Liver (tissue), 9 donors: ENCODE results near the gene LRRC61. TPM values are rescaled to one million over a fixed set of nuclear protein-coding genes. Genes with fewer than 3 reads are reported as not detected.

Experiments
- DNase-seq: peaks from one replicate; pipeline ENCODE4 v3.0.0-alpha.2; 2017; ENCODE audit warnings: low spot score
- H3K27ac ChIP-seq, 2 donors: one replicate each; pipeline ENCODE4 v1.7.0; 2013; ENCODE audit warnings: inconsistent platforms in 2 of 2, low read length in 2 of 2, control low read depth in 1 of 2, low read depth in 1 of 2, mild to moderate bottlenecking in 1 of 2
- H3K27me3 ChIP-seq, 4 donors: one replicate each; pipeline versions ENCODE4 v1.6.1 to v1.7.0; 2013; ENCODE audit warnings: low read length in 3 of 4, inconsistent platforms in 1 of 4, mild to moderate bottlenecking in 1 of 4, moderate library complexity in 1 of 4; ENCODE audit not compliant: control insufficient read depth in 4 of 4, insufficient read depth in 4 of 4
- H3K36me3 ChIP-seq, 4 donors: one replicate each; pipeline versions ENCODE4 v1.6.1 to v1.7.0; 2013; ENCODE audit warnings: low read length in 3 of 4, mild to moderate bottlenecking in 3 of 4, low read depth in 1 of 4, moderate library complexity in 1 of 4; ENCODE audit not compliant: control insufficient read depth in 4 of 4, insufficient read depth in 3 of 4
- H3K4me1 ChIP-seq, 4 donors: one replicate each; pipeline versions ENCODE4 v1.6.1 to v1.7.0; 2013; ENCODE audit warnings: low read length in 3 of 4, mild to moderate bottlenecking in 3 of 4, moderate library complexity in 1 of 4; ENCODE audit not compliant: control insufficient read depth in 4 of 4, insufficient read depth in 4 of 4
- H3K4me3 ChIP-seq, 3 donors: one replicate each; pipeline versions ENCODE4 v1.6.1 to v1.7.0; 2013; ENCODE audit warnings: low read length in 3 of 3, control low read depth in 1 of 3, low read depth in 1 of 3, mild to moderate bottlenecking in 1 of 3
- H3K9ac ChIP-seq, 2 donors: one replicate each; pipeline ENCODE4 v1.7.0; 2013; ENCODE audit warnings: low read length in 2 of 2, mild to moderate bottlenecking in 2 of 2, moderate library complexity in 2 of 2, control low read depth in 1 of 2, low read depth in 1 of 2
- H3K9me3 ChIP-seq, 4 donors: one replicate each; pipeline versions ENCODE4 v1.6.1 to v1.7.0; 2013; ENCODE audit warnings: low read length in 3 of 4; ENCODE audit not compliant: control insufficient read depth in 4 of 4
- ATF3 ChIP-seq: IDR thresholded peaks from 2 replicates; pipeline ENCODE4 v1.6.1; 2016; ENCODE audit warnings: antibody characterized with exemption
- EGR1 ChIP-seq, 2 donors: IDR thresholded peaks; 2 replicates each; pipeline ENCODE4 v1.6.1; 2016 to 2018; ENCODE audit warnings: antibody characterized with exemption in 2 of 2, low read depth in 2 of 2
- FOXA1 ChIP-seq: IDR thresholded peaks from 2 replicates; pipeline ENCODE4 v1.6.1; 2016; ENCODE audit warnings: antibody characterized with exemption
- FOXA2 ChIP-seq: IDR thresholded peaks from 2 replicates; pipeline ENCODE4 v1.6.1; 2016; ENCODE audit warnings: antibody characterized with exemption
- GABPA ChIP-seq, 2 donors: IDR thresholded peaks in 1 of 2; conservative IDR thresholded peaks in 1 of 2; 2 replicates each; pipeline ENCODE4 v1.6.1; 2016; ENCODE audit warnings: antibody characterized with exemption in 2 of 2, mild to moderate bottlenecking in 1 of 2, moderate library complexity in 1 of 2
- HNF4A ChIP-seq, 2 donors: conservative IDR thresholded peaks; 2 replicates each; pipeline ENCODE4 v1.6.1; 2016; ENCODE audit warnings: antibody characterized with exemption in 2 of 2, mild to moderate bottlenecking in 2 of 2
- HNF4G ChIP-seq: IDR thresholded peaks from 2 replicates; pipeline ENCODE4 v1.6.1; 2016; ENCODE audit warnings: antibody characterized with exemption
- JUND ChIP-seq, 2 donors: IDR thresholded peaks; 2 replicates each; pipeline ENCODE4 v1.6.1; 2016; ENCODE audit warnings: antibody characterized with exemption in 2 of 2
- RAD21 ChIP-seq, 2 donors: IDR thresholded peaks; 2 replicates each; pipeline ENCODE4 v1.6.1; 2016; ENCODE audit warnings: antibody characterized with exemption in 2 of 2, mild to moderate bottlenecking in 2 of 2
- REST ChIP-seq: IDR thresholded peaks from 2 replicates; pipeline ENCODE4 v1.6.1; 2016; ENCODE audit warnings: antibody characterized with exemption, mild to moderate bottlenecking
- RXRA ChIP-seq, 2 donors: IDR thresholded peaks; 2 replicates each; pipeline ENCODE4 v1.6.1; 2017 to 2018; ENCODE audit warnings: antibody characterized with exemption in 2 of 2, mild to moderate bottlenecking in 1 of 2
- SP1 ChIP-seq: IDR thresholded peaks from 2 replicates; pipeline ENCODE4 v1.6.1; 2018; ENCODE audit warnings: antibody characterized with exemption, mild to moderate bottlenecking
- TAF1 ChIP-seq: conservative IDR thresholded peaks from 2 replicates; pipeline ENCODE4 v1.6.1; 2016; ENCODE audit warnings: antibody characterized with exemption, mild to moderate bottlenecking
- YY1 ChIP-seq: IDR thresholded peaks from 2 replicates; pipeline ENCODE4 v1.6.1; 2016; ENCODE audit warnings: antibody characterized with exemption, mild to moderate bottlenecking
- WGBS: extraction: QIAGEN DNeasy Blood & Tissue Kit; methylation state at CpG from one replicate; pipeline ENCODE4 v1.1.7; 2013; 5-methylcytosine and 5-hydroxymethylcytosine counted together
- polyA plus RNA-seq, 2 donors: library from polyadenylated mRNA; stranded (reverse) in 1 of 2; unstranded in 1 of 2; fragments of 200-250 nt in 1 of 2; fragments of >200 nt in 1 of 2; fragmentation: Nextera tagmentation in 1 of 2; extraction: Ambion mirVana in 1 of 2; gene quantifications; one replicate each; pipeline versions ENCODE4 v1.2.1 to v1.2.3, GENCODE V29; 2013 to 2015
- total RNA-seq, 2 donors: library from RNA; depleted of rRNA; stranded (reverse); fragments of >200 nt; gene quantifications; one replicate each; pipeline ENCODE4 v1.2.3, GENCODE V29; 2014
- TF ChIP-seq, protein P1 (sequence below): IDR thresholded peaks from 2 replicates; pipeline ENCODE4 v1.6.1; 2016; ENCODE audit warnings: antibody characterized with exemption
- TF ChIP-seq, protein P2 (sequence below): IDR thresholded peaks from 2 replicates; pipeline ENCODE4 v1.6.1; 2016; ENCODE audit warnings: antibody characterized with exemption
- TF ChIP-seq, protein P3 (sequence below): fragments of 150-350 bp; IDR thresholded peaks from 2 replicates; pipeline ENCODE4 v1.5.1; 2017; ENCODE audit warnings: improper control_type of control experiment, low read depth, low read length; ENCODE audit not compliant: missing input control
- donor health status: healthy.
- donor health status: healthy.
- donor health status: healthy.
- donor health status: healthy.
- donor health status: healthy.

LRRC61 gene
- total and polyA plus RNA-seq, 4 donors: 12.0 to 21.0 (median 15.6) TPM

DNA sequence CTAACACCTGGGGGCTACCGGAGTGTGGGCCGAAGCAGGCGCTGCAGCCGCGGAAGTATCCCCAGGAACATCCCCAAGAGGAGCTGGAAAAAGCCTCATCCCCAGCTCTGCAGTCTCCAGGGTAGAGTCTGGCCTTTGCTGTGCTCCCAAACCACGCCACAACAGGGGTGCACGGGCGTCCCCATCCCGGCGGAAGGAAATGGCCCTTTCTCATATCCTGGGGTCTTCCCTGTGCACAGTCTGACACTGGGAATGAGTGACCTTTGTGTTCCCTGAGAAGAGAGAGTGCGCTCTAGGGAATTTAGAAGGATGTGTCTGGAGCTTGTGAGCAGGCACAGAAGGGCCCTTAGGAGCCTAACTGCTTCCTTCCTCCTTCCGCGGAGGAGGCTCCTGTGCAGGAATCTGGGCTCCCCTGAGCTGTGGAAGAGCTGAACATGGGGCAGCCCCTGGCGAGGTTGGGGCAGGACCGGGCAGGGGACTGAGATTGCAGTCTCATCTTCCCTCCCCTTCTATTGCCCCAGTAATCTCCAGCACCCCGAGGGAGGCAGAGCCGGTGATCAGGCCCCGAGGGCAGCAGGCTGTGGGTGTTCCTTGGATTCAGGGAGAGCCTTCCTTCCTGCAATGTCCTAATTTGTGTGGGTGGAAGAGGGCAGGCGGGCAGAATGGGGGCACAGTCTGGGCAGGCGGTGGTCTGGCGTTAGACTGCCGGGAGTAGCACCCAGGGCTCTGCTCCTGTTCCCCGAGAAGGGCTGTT, 46.8 kb downstream of the LRRC61 start:
- H3K36me3 ChIP-seq: peaks cover 6 to 21% (median 17%) of the 10 kb centered on the region in 4 donors

DNA sequence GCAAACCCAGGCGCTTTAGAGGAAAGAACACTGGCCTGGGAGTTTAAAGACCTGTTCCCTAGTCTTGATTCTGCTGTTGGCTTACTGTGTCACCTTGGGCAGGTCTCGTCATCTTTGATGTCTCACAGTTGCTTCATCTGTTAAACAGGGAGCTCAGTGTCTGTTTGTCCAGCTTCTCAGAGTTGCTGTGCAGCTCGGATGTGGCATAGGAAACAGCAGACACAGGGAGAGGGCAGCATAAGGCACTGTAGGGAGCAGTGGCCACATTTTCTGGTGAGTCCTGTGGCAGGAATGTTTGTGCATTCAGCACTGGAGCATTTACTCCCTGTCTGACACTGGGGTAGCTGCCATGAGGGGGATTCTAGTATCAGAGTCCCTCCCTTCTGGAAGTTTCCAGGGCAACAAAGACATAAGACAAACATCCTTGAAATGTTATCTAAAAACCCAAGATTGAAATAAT, 47.5 kb downstream of the LRRC61 start:
- 49% methylated on average over 3 of the region's 3 CpGs for WGBS
- Histone ChIP-seq H3K9ac (peak overlapping the region in 1 of 2 donors; percentile 74), H3K36me3 (peaks cover 6 to 21% (median 17%) of the 10 kb centered on the region in 4 donors), H3K27me3 (no peaks in the 10 kb centered on the region), H3K4me1 (peaks cover 6 to 52% (median 35%) of the 10 kb centered on the region in 4 donors), H3K4me3 (no peak overlapping the region), H3K27ac (peak overlapping the region; percentile 98 to 99), H3K9me3 (no peaks in the 10 kb centered on the region)
- DNase-seq: no peak
- no peak for TF ChIP-seq JUND (IDR thresholded peaks at IDR 0.05)
- no peak for TF ChIP-seq RXRA (IDR thresholded peaks at IDR 0.05)

More for the DNA sequence above, 46.8 kb downstream of the LRRC61 start:
- Histone ChIP-seq H3K9ac (peak overlapping the region; percentile 90 to 95), H3K27me3 (no peaks in the 10 kb centered on the region), H3K4me3 (peak overlapping the region; percentile 76 to 97 (median 82)), H3K4me1 (peaks cover 4 to 49% (median 34%) of the 10 kb centered on the region in 4 donors), H3K27ac (peak overlapping the region; percentile 98 to 99), H3K9me3 (no peaks in the 10 kb centered on the region)
- no peak for DNase-seq
- WGBS: 20% methylated on average over 23 of the region's 23 CpGs
- TF ChIP-seq ATF3 (no peak), FOXA1 (no peak), EGR1 (IDR thresholded peaks at IDR 0.05; ENCODE audit: low read depth in 2 of 2) (no peak), FOXA2 (no peak), SP1 (no peak), RXRA (IDR thresholded peaks at IDR 0.05) (no peak)
- TF ChIP-seq, protein P1, sequence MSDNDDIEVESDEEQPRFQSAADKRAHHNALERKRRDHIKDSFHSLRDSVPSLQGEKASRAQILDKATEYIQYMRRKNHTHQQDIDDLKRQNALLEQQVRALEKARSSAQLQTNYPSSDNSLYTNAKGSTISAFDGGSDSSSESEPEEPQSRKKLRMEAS: no peak

GRCh38 chr7:150371131-150371995, 48.2 kb downstream of the LRRC61 start:
- H3K36me3 ChIP-seq: peaks cover 6 to 21% (median 17%) of the 10 kb centered on the region in 4 donors
- TF ChIP-seq GABPA (IDR thresholded peaks at IDR 0.05 in 1 of 2, conservative IDR thresholded peaks at IDR 0.05 in 1 of 2): no peak
- no peak for TF ChIP-seq EGR1 (IDR thresholded peaks at IDR 0.05; ENCODE audit: low read depth in 2 of 2)
- no peak for TF ChIP-seq RAD21 (IDR thresholded peaks at IDR 0.05)
- no peak for TF ChIP-seq FOXA1
- no peak for TF ChIP-seq JUND (IDR thresholded peaks at IDR 0.05)
- no peak for TF ChIP-seq REST
- TF ChIP-seq HNF4A (conservative IDR thresholded peaks at IDR 0.05): no peak
- TF ChIP-seq, protein P2, sequence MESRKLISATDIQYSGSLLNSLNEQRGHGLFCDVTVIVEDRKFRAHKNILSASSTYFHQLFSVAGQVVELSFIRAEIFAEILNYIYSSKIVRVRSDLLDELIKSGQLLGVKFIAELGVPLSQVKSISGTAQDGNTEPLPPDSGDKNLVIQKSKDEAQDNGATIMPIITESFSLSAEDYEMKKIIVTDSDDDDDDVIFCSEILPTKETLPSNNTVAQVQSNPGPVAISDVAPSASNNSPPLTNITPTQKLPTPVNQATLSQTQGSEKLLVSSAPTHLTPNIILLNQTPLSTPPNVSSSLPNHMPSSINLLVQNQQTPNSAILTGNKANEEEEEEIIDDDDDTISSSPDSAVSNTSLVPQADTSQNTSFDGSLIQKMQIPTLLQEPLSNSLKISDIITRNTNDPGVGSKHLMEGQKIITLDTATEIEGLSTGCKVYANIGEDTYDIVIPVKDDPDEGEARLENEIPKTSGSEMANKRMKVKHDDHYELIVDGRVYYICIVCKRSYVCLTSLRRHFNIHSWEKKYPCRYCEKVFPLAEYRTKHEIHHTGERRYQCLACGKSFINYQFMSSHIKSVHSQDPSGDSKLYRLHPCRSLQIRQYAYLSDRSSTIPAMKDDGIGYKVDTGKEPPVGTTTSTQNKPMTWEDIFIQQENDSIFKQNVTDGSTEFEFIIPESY: no peak
- TF ChIP-seq YY1: no peak
- TF ChIP-seq, protein P3, sequence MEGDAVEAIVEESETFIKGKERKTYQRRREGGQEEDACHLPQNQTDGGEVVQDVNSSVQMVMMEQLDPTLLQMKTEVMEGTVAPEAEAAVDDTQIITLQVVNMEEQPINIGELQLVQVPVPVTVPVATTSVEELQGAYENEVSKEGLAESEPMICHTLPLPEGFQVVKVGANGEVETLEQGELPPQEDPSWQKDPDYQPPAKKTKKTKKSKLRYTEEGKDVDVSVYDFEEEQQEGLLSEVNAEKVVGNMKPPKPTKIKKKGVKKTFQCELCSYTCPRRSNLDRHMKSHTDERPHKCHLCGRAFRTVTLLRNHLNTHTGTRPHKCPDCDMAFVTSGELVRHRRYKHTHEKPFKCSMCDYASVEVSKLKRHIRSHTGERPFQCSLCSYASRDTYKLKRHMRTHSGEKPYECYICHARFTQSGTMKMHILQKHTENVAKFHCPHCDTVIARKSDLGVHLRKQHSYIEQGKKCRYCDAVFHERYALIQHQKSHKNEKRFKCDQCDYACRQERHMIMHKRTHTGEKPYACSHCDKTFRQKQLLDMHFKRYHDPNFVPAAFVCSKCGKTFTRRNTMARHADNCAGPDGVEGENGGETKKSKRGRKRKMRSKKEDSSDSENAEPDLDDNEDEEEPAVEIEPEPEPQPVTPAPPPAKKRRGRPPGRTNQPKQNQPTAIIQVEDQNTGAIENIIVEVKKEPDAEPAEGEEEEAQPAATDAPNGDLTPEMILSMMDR: no peak
- no peak for TF ChIP-seq HNF4G
- TF ChIP-seq TAF1: no peak
- no peak for TF ChIP-seq SP1

More at GRCh38 chr7:150371131-150371995, 48.2 kb downstream of the LRRC61 start:
- 85% methylated on average over 48 of the region's 48 CpGs for WGBS
- H3K4me1 ChIP-seq: peaks cover 10 to 59% (median 42%) of the 10 kb centered on the region in 4 donors
- H3K27ac ChIP-seq: peak overlapping the region; percentile 98 to 99
- no peak overlapping the region for H3K4me3 ChIP-seq
- H3K27me3 ChIP-seq: no peaks in the 10 kb centered on the region
- H3K9me3 ChIP-seq: no peaks in the 10 kb centered on the region
- DNase-seq: no peak
- H3K9ac ChIP-seq: no peak overlapping the region
